HepG2 (cell line): ENCODE measurements around the gene TUBA4B. TPM values are rescaled to one million over a fixed set of nuclear protein-coding genes. Genes with fewer than 3 reads are reported as not detected.

Experiments used
- HNF1B ChIP-seq: sonication (generic); formaldehyde crosslinking; IDR thresholded peaks from 2 replicates; pipeline ENCODE4 v1.5.1; 2020; ENCODE audit warnings: mild to moderate bottlenecking, moderate library complexity, missing genetic modification reagents
- HOXA9 ChIP-seq: sonication (generic); formaldehyde crosslinking; IDR thresholded peaks from 2 replicates; pipeline ENCODE4 v1.8.1; 2022; ENCODE audit warnings: missing genetic modification reagents, mild to moderate bottlenecking, moderate library complexity, borderline replicate concordance
- MTA3 ChIP-seq: sonication (generic); formaldehyde crosslinking; IDR thresholded peaks from 2 replicates; pipeline ENCODE4 v1.4.0; 2020; ENCODE audit warnings: missing genetic modification reagents
- NCOA2 ChIP-seq: sonication (generic); formaldehyde crosslinking; IDR thresholded peaks from 2 replicates; pipeline ENCODE4 v1.8.0; 2022; ENCODE audit warnings: inconsistent platforms
- RBM22 ChIP-seq: fragments of 200-400 bp; formaldehyde crosslinking; optimal IDR thresholded peaks from 2 replicates; pipeline ENCODE3; 2017; ENCODE audit warnings: mild to moderate bottlenecking, low read length, moderate library complexity
- SRSF4 ChIP-seq: fragments of 200-400 bp; formaldehyde crosslinking; IDR thresholded peaks from one replicate; pipeline ENCODE4 v1.6.1; 2018; ENCODE audit warnings: mild to moderate bottlenecking, low read depth, low read length, moderate library complexity; ENCODE audit not compliant: poor library complexity, severe bottlenecking
- TBP ChIP-seq: sonication (generic); formaldehyde crosslinking; IDR thresholded peaks from 2 replicates; pipeline ENCODE4 v1.5.0; 2020; ENCODE audit warnings: missing genetic modification reagents
- XRCC5 ChIP-seq: fragments of 200-400 bp; formaldehyde crosslinking; optimal IDR thresholded peaks from 2 replicates; pipeline ENCODE3; 2017; ENCODE audit warnings: mild to moderate bottlenecking, low read length
- YEATS2 ChIP-seq: sonication (generic); formaldehyde crosslinking; IDR thresholded peaks from 2 replicates; pipeline ENCODE4 v1.4.0; 2020; ENCODE audit warnings: missing genetic modification reagents, borderline replicate concordance
- ZEB1 ChIP-seq: IDR thresholded peaks from 2 replicates; pipeline ENCODE4 v1.6.1; 2012; ENCODE audit warnings: mild to moderate bottlenecking, low read depth, inconsistent platforms; ENCODE audit not compliant: insufficient replicate concordance
- ZNF101 ChIP-seq: sonication (generic); formaldehyde crosslinking; IDR thresholded peaks from 2 replicates; pipeline ENCODE4 v1.4.0; 2020; ENCODE audit warnings: mild to moderate bottlenecking, low read depth, missing genetic modification reagents, borderline replicate concordance
- ZNF605 ChIP-seq: sonication (generic); formaldehyde crosslinking; IDR thresholded peaks from 2 replicates; pipeline ENCODE4 v1.8.0; 2022; ENCODE audit warnings: mild to moderate bottlenecking, missing genetic modification reagents
- ZNF879 ChIP-seq: sonication (generic); formaldehyde crosslinking; IDR thresholded peaks from 2 replicates; pipeline ENCODE4 v1.8.1; 2023; ENCODE audit warnings: missing genetic modification reagents
- ZNF883 ChIP-seq: sonication (generic); formaldehyde crosslinking; IDR thresholded peaks from 2 replicates; pipeline ENCODE4 v1.5.1; 2020; ENCODE audit warnings: mild to moderate bottlenecking, missing genetic modification reagents; ENCODE audit errors: not compliant biosample characterization
- polyA plus RNA-seq, 8 experiments: library from polyadenylated mRNA; depleted of rRNA in 3 of 8; stranded (reverse) in 7 of 8; unstranded in 1 of 8; fragments of >200 nt; fragmentation: Illumina TruSeq in 4 of 8; extraction: Trizol in 4 of 8; gene quantifications; 2 replicates each; pipeline versions ENCODE4 v1.2.1 to v1.2.3, GENCODE V29; 2011 to 2016; ENCODE audit warnings: low read depth in 4 of 8, missing spikeins in 1 of 8, mixed read lengths in 1 of 8; ENCODE audit not compliant: insufficient read depth in 1 of 8
- total RNA-seq, 5 experiments: library from RNA; depleted of rRNA; stranded (reverse); fragments of >200 nt; fragmentation: Illumina TruSeq; extraction: Trizol; gene quantifications; 2 replicates each; pipeline ENCODE4 v1.2.3, GENCODE V29; 2016; ENCODE audit warnings: low read depth in 1 of 5
- TF ChIP-seq, protein P1 (sequence below): sonication (generic); formaldehyde crosslinking; IDR thresholded peaks from 2 replicates; pipeline ENCODE4 v1.4.0; 2020; ENCODE audit warnings: missing genetic modification reagents, borderline replicate concordance
- TF ChIP-seq, protein P2 (sequence below): sonication (generic); formaldehyde crosslinking; IDR thresholded peaks from 2 replicates; pipeline ENCODE4 v1.4.0; 2020; ENCODE audit warnings: missing genetic modification reagents
- TF ChIP-seq, protein P3 (sequence below): IDR thresholded peaks from 2 replicates; pipeline ENCODE4 v1.6.1; 2016; ENCODE audit warnings: control low read depth
- TF ChIP-seq, protein P4 (sequence below): sonication (generic); formaldehyde crosslinking; IDR thresholded peaks from 2 replicates; pipeline ENCODE4 v1.5.1; 2020; ENCODE audit warnings: mild to moderate bottlenecking, missing genetic modification reagents, moderate library complexity

Gene TUBA4B
- total and polyA plus RNA-seq, 2 of the 13 experiments (the other 11 are each of a cell fraction or from before 2014, with no cell fraction given) = 0.18 to 0.22 TPM

- TF ChIP-seq, protein P1, sequence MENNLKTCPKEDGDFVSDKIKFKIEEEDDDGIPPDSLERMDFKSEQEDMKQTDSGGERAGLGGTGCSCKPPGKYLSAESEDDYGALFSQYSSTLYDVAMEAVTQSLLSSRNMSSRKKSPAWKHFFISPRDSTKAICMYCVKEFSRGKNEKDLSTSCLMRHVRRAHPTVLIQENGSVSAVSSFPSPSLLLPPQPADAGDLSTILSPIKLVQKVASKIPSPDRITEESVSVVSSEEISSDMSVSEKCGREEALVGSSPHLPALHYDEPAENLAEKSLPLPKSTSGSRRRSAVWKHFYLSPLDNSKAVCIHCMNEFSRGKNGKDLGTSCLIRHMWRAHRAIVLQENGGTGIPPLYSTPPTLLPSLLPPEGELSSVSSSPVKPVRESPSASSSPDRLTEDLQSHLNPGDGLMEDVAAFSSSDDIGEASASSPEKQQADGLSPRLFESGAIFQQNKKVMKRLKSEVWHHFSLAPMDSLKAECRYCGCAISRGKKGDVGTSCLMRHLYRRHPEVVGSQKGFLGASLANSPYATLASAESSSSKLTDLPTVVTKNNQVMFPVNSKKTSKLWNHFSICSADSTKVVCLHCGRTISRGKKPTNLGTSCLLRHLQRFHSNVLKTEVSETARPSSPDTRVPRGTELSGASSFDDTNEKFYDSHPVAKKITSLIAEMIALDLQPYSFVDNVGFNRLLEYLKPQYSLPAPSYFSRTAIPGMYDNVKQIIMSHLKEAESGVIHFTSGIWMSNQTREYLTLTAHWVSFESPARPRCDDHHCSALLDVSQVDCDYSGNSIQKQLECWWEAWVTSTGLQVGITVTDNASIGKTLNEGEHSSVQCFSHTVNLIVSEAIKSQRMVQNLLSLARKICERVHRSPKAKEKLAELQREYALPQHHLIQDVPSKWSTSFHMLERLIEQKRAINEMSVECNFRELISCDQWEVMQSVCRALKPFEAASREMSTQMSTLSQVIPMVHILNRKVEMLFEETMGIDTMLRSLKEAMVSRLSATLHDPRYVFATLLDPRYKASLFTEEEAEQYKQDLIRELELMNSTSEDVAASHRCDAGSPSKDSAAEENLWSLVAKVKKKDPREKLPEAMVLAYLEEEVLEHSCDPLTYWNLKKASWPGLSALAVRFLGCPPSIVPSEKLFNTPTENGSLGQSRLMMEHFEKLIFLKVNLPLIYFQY (CRISPR knock-in tag) = peak; percentile 94; the same call in 1 of the 2 replicates
- TF ChIP-seq RBM22 (no peak), ZNF605 (CRISPR knock-in tag) (no peak; the same call in 1 of the 2 replicates), ZNF879 (CRISPR knock-in tag) (no peak), SRSF4 (no peak), ZEB1 (peak; percentile 86), HNF1B (CRISPR knock-in tag) (no peak), YEATS2 (CRISPR knock-in tag) (peak; percentile 81), ZNF101 (no peak), TBP (CRISPR knock-in tag) (no peak), XRCC5 (peak; percentile 99), ZNF883 (peak; percentile 61), NCOA2 (CRISPR knock-in tag) (peak; percentile 57; the same call in 1 of the 2 replicates), MTA3 (no peak), HOXA9 (CRISPR knock-in tag) (no peak)
- TF ChIP-seq, protein P2, sequence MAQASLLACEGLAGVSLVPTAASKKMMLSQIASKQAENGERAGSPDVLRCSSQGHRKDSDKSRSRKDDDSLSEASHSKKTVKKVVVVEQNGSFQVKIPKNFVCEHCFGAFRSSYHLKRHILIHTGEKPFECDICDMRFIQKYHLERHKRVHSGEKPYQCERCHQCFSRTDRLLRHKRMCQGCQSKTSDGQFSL (CRISPR knock-in tag) = no peak
- TF ChIP-seq, protein P3, sequence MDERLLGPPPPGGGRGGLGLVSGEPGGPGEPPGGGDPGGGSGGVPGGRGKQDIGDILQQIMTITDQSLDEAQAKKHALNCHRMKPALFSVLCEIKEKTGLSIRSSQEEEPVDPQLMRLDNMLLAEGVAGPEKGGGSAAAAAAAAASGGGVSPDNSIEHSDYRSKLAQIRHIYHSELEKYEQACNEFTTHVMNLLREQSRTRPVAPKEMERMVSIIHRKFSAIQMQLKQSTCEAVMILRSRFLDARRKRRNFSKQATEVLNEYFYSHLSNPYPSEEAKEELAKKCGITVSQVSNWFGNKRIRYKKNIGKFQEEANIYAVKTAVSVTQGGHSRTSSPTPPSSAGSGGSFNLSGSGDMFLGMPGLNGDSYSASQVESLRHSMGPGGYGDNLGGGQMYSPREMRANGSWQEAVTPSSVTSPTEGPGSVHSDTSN = no peak
- TF ChIP-seq, protein P4, sequence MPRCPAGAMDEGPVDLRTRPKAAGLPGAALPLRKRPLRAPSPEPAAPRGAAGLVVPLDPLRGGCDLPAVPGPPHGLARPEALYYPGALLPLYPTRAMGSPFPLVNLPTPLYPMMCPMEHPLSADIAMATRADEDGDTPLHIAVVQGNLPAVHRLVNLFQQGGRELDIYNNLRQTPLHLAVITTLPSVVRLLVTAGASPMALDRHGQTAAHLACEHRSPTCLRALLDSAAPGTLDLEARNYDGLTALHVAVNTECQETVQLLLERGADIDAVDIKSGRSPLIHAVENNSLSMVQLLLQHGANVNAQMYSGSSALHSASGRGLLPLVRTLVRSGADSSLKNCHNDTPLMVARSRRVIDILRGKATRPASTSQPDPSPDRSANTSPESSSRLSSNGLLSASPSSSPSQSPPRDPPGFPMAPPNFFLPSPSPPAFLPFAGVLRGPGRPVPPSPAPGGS (CRISPR knock-in tag) = peak; percentile 83; the same call in 1 of the 2 replicates
These were observed 41.6 kb downstream of the TUBA4B start (continued) for GRCh38 chr2:219294356-219295351.
